MM.1S (cell line): ENCODE data around the gene SMYD4.

Experiments
- DNase-seq: peaks from one replicate; pipeline ENCODE4 v3.0.0-alpha.2; 2015
- H2AFZ ChIP-seq: fragments of 300-600 bp; sonication (generic); 2 replicates; pipeline ENCODE4 v1.6.0; 2016; ENCODE audit warnings: antibody characterized with exemption, low read length
- H3F3A ChIP-seq: fragments of 300-600 bp; sonication (generic); 2 replicates; pipeline ENCODE4 v1.6.1; 2016; ENCODE audit warnings: mild to moderate bottlenecking, antibody characterized with exemption, low read length, moderate library complexity, mixed read lengths; ENCODE audit not compliant: insufficient read depth
- H3K27ac ChIP-seq: fragments of 300-600 bp; sonication (generic); 2 replicates; pipeline ENCODE4 v1.5.1; 2016; ENCODE audit warnings: mild to moderate bottlenecking, low read length
- H3K27me3 ChIP-seq: fragments of 300-600 bp; sonication (generic); replicated peaks from 2 replicates; pipeline ENCODE4 v1.6.0; 2016; ENCODE audit warnings: low read length; ENCODE audit not compliant: insufficient read depth
- H3K36me3 ChIP-seq: fragments of 300-600 bp; sonication (generic); replicated peaks from 2 replicates; pipeline ENCODE4 v1.6.1; 2016; ENCODE audit warnings: mild to moderate bottlenecking, low read length, mixed read lengths; ENCODE audit not compliant: insufficient read depth
- H3K4me1 ChIP-seq: fragments of 300-600 bp; sonication (generic); 2 replicates; pipeline ENCODE4 v1.6.1; 2016; ENCODE audit warnings: low read length, mixed read lengths
- H3K4me2 ChIP-seq: fragments of 300-600 bp; sonication (generic); 2 replicates; pipeline ENCODE4 v1.6.0; 2016; ENCODE audit warnings: low read depth, low read length
- H3K4me3 ChIP-seq: fragments of 300-600 bp; sonication (generic); 2 replicates; pipeline ENCODE4 v1.5.1; 2016; ENCODE audit warnings: low read length, mixed read lengths
- H3K79me2 ChIP-seq: fragments of 300-600 bp; sonication (generic); 2 replicates; pipeline ENCODE4 v1.6.1; 2016; ENCODE audit warnings: mixed run types, low read length, mixed read lengths
- H3K9ac ChIP-seq: fragments of 300-600 bp; sonication (generic); 2 replicates; pipeline ENCODE4 v1.6.1; 2016; ENCODE audit warnings: low read length, mixed read lengths
- H3K9me2 ChIP-seq: fragments of 300-600 bp; sonication (generic); replicated peaks from 2 replicates; pipeline ENCODE4 v1.6.1; 2016; ENCODE audit warnings: mild to moderate bottlenecking, low read length, mixed read lengths; ENCODE audit not compliant: insufficient read depth
- H3K9me3 ChIP-seq: fragments of 300-600 bp; sonication (generic); replicated peaks from 2 replicates; pipeline ENCODE4 v1.6.1; 2016; ENCODE audit warnings: mild to moderate bottlenecking, low read length, mixed read lengths; ENCODE audit not compliant: insufficient read depth
- H4K20me1 ChIP-seq: fragments of 300-600 bp; sonication (generic); 2 replicates; pipeline ENCODE4 v1.6.1; 2016; ENCODE audit warnings: mild to moderate bottlenecking, low read length, moderate library complexity, mixed read lengths; ENCODE audit not compliant: insufficient read depth
- CTCF ChIP-seq: fragments of 300-600 bp; sonication (generic); IDR thresholded peaks from 2 replicates; pipeline ENCODE4 v1.5.1; 2016; ENCODE audit warnings: antibody characterized with exemption, low read length, mixed read lengths
- EZH2 ChIP-seq: fragments of 300-600 bp; sonication (generic); optimal IDR thresholded peaks from 2 replicates; pipeline ENCODE3; 2017; ENCODE audit warnings: low read depth, mild to moderate bottlenecking, antibody characterized with exemption, low read length, mixed read lengths
- EZH2phosphoT487 ChIP-seq: fragments of 300-600 bp; sonication (generic); IDR thresholded peaks from 2 replicates; pipeline ENCODE4 v1.6.1; 2018; ENCODE audit warnings: antibody characterized with exemption, low read length

SMYD4 gene

GRCh38 chr17:1762901-1763898, 66.5 kb downstream of the SMYD4 start:
- Histone ChIP-seq H3F3A (peaks cover 11% of the 10 kb centered on the region), H3K79me2 (no peaks in the 10 kb centered on the region), H4K20me1 (no peaks in the 10 kb centered on the region), H2AFZ (peak overlapping the region; percentile 46), H3K27ac (peak overlapping the region; percentile 60; the same call in 1 of the 2 replicates), H3K4me3 (no peak overlapping the region), H3K36me3 (no peaks in the 10 kb centered on the region), H3K27me3 (no peaks in the 10 kb centered on the region), H3K4me2 (peak overlapping the region; percentile 36; the same call in 1 of the 2 replicates), H3K9me2 (no peaks in the 10 kb centered on the region), H3K9ac (no peak overlapping the region), H3K4me1 (peaks cover 15% of the 10 kb centered on the region), H3K9me3 (no peaks in the 10 kb centered on the region)
- DNase-seq = no peak
- TF ChIP-seq EZH2phosphoT487 = no peak

GRCh38 chr17:1762233-1762900, 67.3 kb downstream of the SMYD4 start:
- H3K9me3 ChIP-seq = no peaks in the 10 kb centered on the region
- DNase-seq = no peak
- no peak overlapping the region for H3K9ac ChIP-seq
- no peaks in the 10 kb centered on the region for H3K79me2 ChIP-seq
- peaks cover 11% of the 10 kb centered on the region for H3F3A ChIP-seq
- H3K36me3 ChIP-seq = no peaks in the 10 kb centered on the region
- no peak overlapping the region for H3K27ac ChIP-seq
- H3K4me2 ChIP-seq = no peak overlapping the region
- no peaks in the 10 kb centered on the region for H4K20me1 ChIP-seq
- 0 out of 2 replicates have a peak, but pooled peaks cover under 1% of the 10 kb centered on the region for H3K27me3 ChIP-seq
- no peak overlapping the region for H3K4me3 ChIP-seq
- H3K4me1 ChIP-seq = peaks cover 15% of the 10 kb centered on the region
- no peak overlapping the region for H2AFZ ChIP-seq
- no peaks in the 10 kb centered on the region for H3K9me2 ChIP-seq
- TF ChIP-seq EZH2 (no peak), EZH2phosphoT487 (no peak), CTCF (no peak)

- H3K27ac ChIP-seq = no peak overlapping the region
- TF ChIP-seq EZH2 (no peak), EZH2phosphoT487 (no peak)
These were observed 70.2 kb downstream of the SMYD4 start for GRCh38 chr17:1759529-1759928.

GRCh38 chr17:1758807-1759206, 70.9 kb downstream of the SMYD4 start:
- H3K9me2 ChIP-seq = no peaks in the 10 kb centered on the region
- peaks cover 27% of the 10 kb centered on the region; the same call in 1 of the 2 replicates for H3K27me3 ChIP-seq
- no peaks in the 10 kb centered on the region for H4K20me1 ChIP-seq
- no peak for DNase-seq
- peaks cover 7% of the 10 kb centered on the region for H3K4me1 ChIP-seq
- H3K9me3 ChIP-seq = no peaks in the 10 kb centered on the region
- H2AFZ ChIP-seq = no peak overlapping the region
- H3K27ac ChIP-seq = no peak overlapping the region
- peaks cover 3% of the 10 kb centered on the region for H3F3A ChIP-seq
- H3K4me2 ChIP-seq = no peak overlapping the region
- H3K79me2 ChIP-seq = no peaks in the 10 kb centered on the region
- no peak overlapping the region for H3K9ac ChIP-seq
- H3K36me3 ChIP-seq = no peaks in the 10 kb centered on the region
- TF ChIP-seq EZH2 (no peak), CTCF (no peak), EZH2phosphoT487 (no peak)
- H3K4me3 ChIP-seq = no peak overlapping the region

More at GRCh38 chr17:1759529-1759928, 70.2 kb downstream of the SMYD4 start:
- no peaks in the 10 kb centered on the region for H3K79me2 ChIP-seq
- H3K36me3 ChIP-seq = no peaks in the 10 kb centered on the region
- peaks cover 10% of the 10 kb centered on the region for H3F3A ChIP-seq
- H3K9ac ChIP-seq = no peak overlapping the region
- H4K20me1 ChIP-seq = no peaks in the 10 kb centered on the region
- H3K4me3 ChIP-seq = no peak overlapping the region
- peaks cover 22% of the 10 kb centered on the region; the same call in 1 of the 2 replicates for H3K27me3 ChIP-seq
- no peak overlapping the region for H2AFZ ChIP-seq
- DNase-seq = no peak
- no peaks in the 10 kb centered on the region for H3K9me2 ChIP-seq
- H3K4me1 ChIP-seq = peaks cover 13% of the 10 kb centered on the region
- H3K4me2 ChIP-seq = no peak overlapping the region
- no peaks in the 10 kb centered on the region for H3K9me3 ChIP-seq
